ENCODE measurements around the gene LAS1L. TPM values are rescaled to one million over a fixed set of nuclear protein-coding genes. Genes with fewer than 3 reads are reported as not detected.
A peak's percentile ranks its signal among the peaks of the same experiment; 100 is the strongest.

LAS1L gene
- total RNA-seq, 3 donors from 2014 or later, result 17.2 to 31.1 (median 23.6) TPM

DNA sequence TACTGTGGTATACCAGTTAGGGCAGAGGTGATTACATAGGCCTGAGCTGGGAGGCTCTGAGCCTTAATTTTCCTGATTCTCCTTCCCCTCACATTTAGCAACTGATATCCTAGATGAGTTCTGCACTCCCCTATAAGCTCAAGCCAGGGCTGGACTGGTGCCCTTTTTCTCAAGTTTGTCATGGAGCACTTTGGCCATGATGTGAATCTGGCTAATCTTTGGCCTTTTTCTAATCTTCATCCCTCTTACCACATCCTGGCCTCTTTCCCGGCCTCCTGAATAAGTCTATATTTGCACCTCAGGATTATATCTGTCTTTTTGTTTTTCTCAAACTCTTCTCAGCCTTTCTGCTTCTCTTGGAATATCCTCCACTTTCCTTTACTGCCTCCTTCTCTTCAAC, 10.9 kb upstream of the LAS1L start:
- DNase-seq, result no peak
- TF ChIP-seq, protein P1, sequence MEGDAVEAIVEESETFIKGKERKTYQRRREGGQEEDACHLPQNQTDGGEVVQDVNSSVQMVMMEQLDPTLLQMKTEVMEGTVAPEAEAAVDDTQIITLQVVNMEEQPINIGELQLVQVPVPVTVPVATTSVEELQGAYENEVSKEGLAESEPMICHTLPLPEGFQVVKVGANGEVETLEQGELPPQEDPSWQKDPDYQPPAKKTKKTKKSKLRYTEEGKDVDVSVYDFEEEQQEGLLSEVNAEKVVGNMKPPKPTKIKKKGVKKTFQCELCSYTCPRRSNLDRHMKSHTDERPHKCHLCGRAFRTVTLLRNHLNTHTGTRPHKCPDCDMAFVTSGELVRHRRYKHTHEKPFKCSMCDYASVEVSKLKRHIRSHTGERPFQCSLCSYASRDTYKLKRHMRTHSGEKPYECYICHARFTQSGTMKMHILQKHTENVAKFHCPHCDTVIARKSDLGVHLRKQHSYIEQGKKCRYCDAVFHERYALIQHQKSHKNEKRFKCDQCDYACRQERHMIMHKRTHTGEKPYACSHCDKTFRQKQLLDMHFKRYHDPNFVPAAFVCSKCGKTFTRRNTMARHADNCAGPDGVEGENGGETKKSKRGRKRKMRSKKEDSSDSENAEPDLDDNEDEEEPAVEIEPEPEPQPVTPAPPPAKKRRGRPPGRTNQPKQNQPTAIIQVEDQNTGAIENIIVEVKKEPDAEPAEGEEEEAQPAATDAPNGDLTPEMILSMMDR (IDR thresholded peaks at IDR 0.05), result no peak
- Histone ChIP-seq H3K4me3 (no peak overlapping the region), H3K36me3 (ENCODE audit: low read depth) (no peaks in the 10 kb centered on the region), H3K4me1 (ENCODE audit: low read depth) (no peaks in the 10 kb centered on the region), H3K9me3 (no peaks in the 10 kb centered on the region)
- no peak for ATAC-seq
- intact Hi-C loops (cut with DNase I, micrococcal nuclease), result no loop called here

DNA sequence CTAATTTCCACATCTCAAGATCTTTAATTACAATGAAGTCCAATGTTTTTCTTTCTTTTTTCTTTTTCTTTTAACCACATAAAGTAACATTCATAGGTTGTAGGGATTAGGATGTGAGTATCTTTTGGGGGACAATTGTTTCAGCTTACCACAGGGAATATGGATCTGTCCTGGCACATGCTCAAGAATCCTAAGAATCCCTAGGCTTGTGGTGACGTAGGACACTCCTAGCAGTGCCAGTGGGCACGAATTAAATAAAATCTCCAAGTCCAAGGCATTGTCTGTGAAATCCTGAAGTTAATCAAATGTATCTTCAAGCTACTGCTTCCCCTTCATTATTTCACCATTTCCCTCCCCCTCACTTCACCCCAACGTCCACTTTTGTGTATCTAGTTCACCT, 2.6 kb upstream of the LAS1L start:
- DNase-seq, result no peak
- TF ChIP-seq, protein P1 (IDR thresholded peaks at IDR 0.05), result no peak

DNA sequence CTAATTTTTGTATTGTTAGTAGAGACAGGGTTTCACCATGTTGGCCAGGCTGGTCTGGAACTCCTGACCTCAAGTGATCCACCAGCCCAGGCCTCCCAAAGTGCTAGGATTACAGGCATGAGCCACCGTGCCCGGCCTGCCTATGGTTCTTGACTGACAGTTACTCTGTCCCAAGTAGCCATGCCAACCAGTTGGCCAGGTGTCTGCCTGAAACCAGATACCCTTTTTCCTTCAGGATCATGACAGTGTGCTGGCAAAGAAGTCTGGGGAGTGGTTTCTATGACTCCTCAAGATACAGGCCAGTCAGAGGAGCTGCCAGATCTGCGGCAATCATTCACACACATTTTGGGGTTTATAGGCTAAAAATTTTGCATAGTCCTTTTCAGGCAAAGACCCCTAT, 1.7 kb upstream of the LAS1L start:
- intact Hi-C loops (cut with DNase I, micrococcal nuclease), result no loop called here
- Histone ChIP-seq H3K4me3 (no peak overlapping the region), H3K9me3 (no peaks in the 10 kb centered on the region), H3K36me3 (ENCODE audit: low read depth) (no peaks in the 10 kb centered on the region), H3K4me1 (ENCODE audit: low read depth) (peaks cover 9% of the 10 kb centered on the region)
- ATAC-seq, result no peak
- TF ChIP-seq, protein P1 (IDR thresholded peaks at IDR 0.05), result no peak
- DNase-seq, result no peak

More for the DNA sequence above, 2.6 kb upstream of the LAS1L start:
- no peak for ATAC-seq
- H3K36me3 ChIP-seq (ENCODE audit: low read depth), result no peaks in the 10 kb centered on the region
- no peak overlapping the region for H3K4me3 ChIP-seq
- H3K9me3 ChIP-seq, result no peaks in the 10 kb centered on the region
- intact Hi-C loops (cut with DNase I, micrococcal nuclease), result no loop called here
- H3K4me1 ChIP-seq (ENCODE audit: low read depth), result peaks cover 9% of the 10 kb centered on the region

DNA sequence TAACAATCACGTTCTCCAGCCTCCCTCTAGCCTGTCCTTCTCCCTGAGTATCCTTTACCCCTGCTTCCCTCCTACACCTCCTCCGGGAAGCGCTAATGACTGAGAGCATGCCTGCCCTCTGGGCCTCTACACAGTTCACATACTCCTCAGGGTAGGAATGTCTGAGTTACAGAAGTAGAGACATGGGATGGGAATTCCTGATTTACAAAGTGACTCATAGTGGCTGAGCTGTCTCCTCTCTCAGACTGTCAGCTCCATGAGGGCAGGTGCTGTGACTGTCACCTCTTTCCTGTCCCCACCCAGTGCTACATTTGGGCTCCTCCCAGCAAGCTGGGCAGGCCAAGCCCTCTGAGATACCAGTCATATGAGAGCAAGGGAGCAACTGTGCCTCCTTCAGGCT, 2.6 kb downstream of the LAS1L start:
- no peak for ATAC-seq
- Histone ChIP-seq H3K9me3 (no peaks in the 10 kb centered on the region), H3K4me3 (no peak overlapping the region), H3K36me3 (ENCODE audit: low read depth) (no peaks in the 10 kb centered on the region), H3K4me1 (ENCODE audit: low read depth) (peaks cover 9% of the 10 kb centered on the region)
- TF ChIP-seq, protein P1 (IDR thresholded peaks at IDR 0.05), result no peak
- intact Hi-C loops (cut with DNase I, micrococcal nuclease), result no loop called here
- no peak for DNase-seq

DNA sequence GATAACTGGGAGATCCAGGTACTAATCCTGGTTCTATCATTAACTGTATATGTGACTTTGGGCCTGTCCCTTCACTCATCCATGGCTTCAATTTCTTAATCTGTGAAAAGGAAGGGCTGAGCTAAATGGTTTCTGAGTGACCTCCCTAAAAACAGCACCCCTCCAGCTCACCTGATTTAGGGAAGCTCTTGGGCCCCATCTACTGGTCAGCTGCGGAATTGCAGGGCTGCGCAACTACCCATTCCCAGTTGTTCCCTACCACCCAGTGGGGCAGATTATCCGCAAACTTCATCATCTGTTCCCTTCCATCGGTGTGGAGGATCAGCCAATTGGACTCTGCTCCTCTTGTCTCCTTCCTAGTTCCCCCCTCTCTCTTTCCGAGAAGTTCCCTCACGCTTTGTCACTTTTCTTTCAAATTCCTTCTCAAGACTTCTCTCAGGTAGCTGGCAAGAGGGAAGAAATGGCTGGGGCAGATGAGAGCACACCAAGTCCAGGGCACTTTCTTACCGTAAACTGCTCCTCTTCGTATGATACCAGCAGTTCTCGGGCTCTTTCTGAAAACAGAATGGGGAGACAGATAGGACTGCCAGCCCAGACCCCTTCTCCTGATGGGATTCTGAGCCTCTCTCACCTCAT, 5.8 kb downstream of the LAS1L start:
- Histone ChIP-seq H3K9me3 (no peaks in the 10 kb centered on the region), H3K4me3 (no peak overlapping the region), H3K4me1 (ENCODE audit: low read depth) (peaks cover 9% of the 10 kb centered on the region), H3K36me3 (ENCODE audit: low read depth) (no peaks in the 10 kb centered on the region)
- DNase-seq (peak in 2 of 3 donors; percentile 59 to 64), ATAC-seq (peak; percentile 84)
- TF ChIP-seq, protein P1 (IDR thresholded peaks at IDR 0.05), result peak; percentile 89
- intact Hi-C loops (cut with DNase I, micrococcal nuclease), result no loop called here

DNA sequence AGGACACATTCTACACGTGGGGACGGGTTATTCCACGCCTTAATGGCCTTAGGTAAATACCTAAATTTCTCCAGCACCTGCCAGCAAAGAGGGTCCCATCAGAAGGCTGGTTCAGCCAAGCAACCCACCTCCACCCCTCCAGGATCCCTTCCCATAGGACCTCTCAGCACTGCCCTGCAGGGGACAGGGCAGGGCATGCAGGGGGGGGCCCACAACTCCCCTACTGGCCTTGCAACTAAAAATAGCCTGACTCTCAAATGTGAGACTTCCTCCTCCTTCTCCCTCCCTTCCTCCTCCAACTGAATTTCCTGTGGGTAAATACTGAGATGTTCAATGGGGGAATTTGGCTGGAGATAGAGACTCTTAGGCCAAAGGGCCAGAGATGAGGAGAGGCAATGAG, 6.3 kb downstream of the LAS1L start:
- TF ChIP-seq, protein P1 (IDR thresholded peaks at IDR 0.05), result no peak
- Histone ChIP-seq H3K9me3 (no peaks in the 10 kb centered on the region), H3K4me3 (no peak overlapping the region), H3K36me3 (ENCODE audit: low read depth) (no peaks in the 10 kb centered on the region), H3K4me1 (ENCODE audit: low read depth) (peaks cover 4% of the 10 kb centered on the region)
- intact Hi-C loops (cut with DNase I, micrococcal nuclease), result no loop called here
- no peak for ATAC-seq
- no peak for DNase-seq
